PC-9 (cell line): ENCODE data around the gene DPYSL3. TPM values are rescaled to one million over a fixed set of nuclear protein-coding genes. Genes with fewer than 3 reads are reported as not detected.

ENCODE experiments used
- BruUV-seq: library from RNA; stranded (reverse); fragments of 400-500 nt; replicated peaks from 2 replicates; lab custom pipeline; 2021; lab: Mats Ljungman, UMichigan
- CTCF ChIA-PET: fragments of 300-600 bp; sonication (Branson Sonifier 250); formaldehyde crosslinking; loops from one replicate; lab custom pipeline; 2022; ENCODE audit warnings: antibody characterized with exemption; lab: Charles Lee
- POLR2A ChIA-PET: fragments of 300-600 bp; sonication (Branson Sonifier 250); formaldehyde crosslinking; loops from one replicate; lab custom pipeline; 2022; ENCODE audit warnings: antibody characterized with exemption; ENCODE audit not compliant: unreplicated experiment; lab: Charles Lee
- DNase-seq, 2 experiments: peaks; one replicate each; pipeline versions ENCODE4 v3.0.0 to v3.0.0-alpha.2; 2015 to 2022; ENCODE audit warnings: mixed read lengths in 1 of 2
- H2AFZ ChIP-seq: fragments of 200-600 bp; sonication (generic); 2 replicates; pipeline ENCODE4 v1.8.1; 2017; ENCODE audit warnings: antibody characterized with exemption
- H3F3A ChIP-seq: fragments of 200-600 bp; sonication (generic); 2 replicates; pipeline ENCODE4 v1.8.1; 2017; ENCODE audit warnings: antibody characterized with exemption, mild to moderate bottlenecking, low read depth; ENCODE audit not compliant: insufficient read depth
- H3K27ac ChIP-seq: fragments of 200-600 bp; sonication (generic); 2 replicates; pipeline ENCODE4 v1.6.1; 2016; ENCODE audit warnings: mixed run types
- H3K27me3 ChIP-seq: fragments of 200-600 bp; sonication (generic); 2 replicates; pipeline ENCODE4 v1.6.1; 2016; ENCODE audit warnings: low read depth, mixed run types; ENCODE audit not compliant: insufficient read depth
- H3K36me3 ChIP-seq: fragments of 200-600 bp; sonication (generic); 2 replicates; pipeline ENCODE4 v1.6.1; 2016; ENCODE audit warnings: low read depth, mixed run types
- H3K4me1 ChIP-seq: fragments of 200-600 bp; sonication (generic); replicated peaks from 2 replicates; pipeline ENCODE4 v1.6.1; 2016; ENCODE audit warnings: mixed run types; ENCODE audit not compliant: insufficient read depth
- H3K4me2 ChIP-seq: fragments of 200-600 bp; sonication (generic); 2 replicates; pipeline ENCODE4 v1.6.1; 2017; ENCODE audit warnings: mixed run types
- H3K4me3 ChIP-seq: fragments of 200-600 bp; sonication (generic); 2 replicates; pipeline ENCODE4 v1.6.1; 2016; ENCODE audit warnings: mixed run types
- H3K79me2 ChIP-seq: fragments of 200-600 bp; sonication (generic); 2 replicates; pipeline ENCODE4 v1.6.1; 2017; ENCODE audit warnings: low read depth, mixed run types
- H3K9me2 ChIP-seq: fragments of 200-600 bp; sonication (generic); 2 replicates; pipeline ENCODE4 v1.8.1; 2017; ENCODE audit warnings: mild to moderate bottlenecking; ENCODE audit not compliant: insufficient read depth
- H3K9me3 ChIP-seq: fragments of 200-600 bp; sonication (generic); 2 replicates; pipeline ENCODE4 v1.8.1; 2016; ENCODE audit warnings: low read depth; ENCODE audit not compliant: insufficient read depth
- H4K20me1 ChIP-seq: fragments of 200-600 bp; sonication (generic); 2 replicates; pipeline ENCODE4 v1.8.1; 2017; ENCODE audit not compliant: insufficient read depth
- EZH2 ChIP-seq: fragments of 200-600 bp; sonication (generic); IDR thresholded peaks from 2 replicates; pipeline ENCODE4 v1.8.0; 2017; ENCODE audit warnings: antibody characterized with exemption, low read depth
- intact Hi-C: fragments of 100-400 bp; cut with micrococcal nuclease; formaldehyde crosslinking; loops from one replicate; pipeline ENCODE4 v1.10.0; 2022; ENCODE audit not compliant: unreplicated experiment
- total RNA-seq: library from RNA; stranded (reverse); gene quantifications from 2 replicates; pipeline ENCODE4 v1.2.3, GENCODE V29; 2021
- TF ChIP-seq, protein P1 (sequence below): fragments of 200-600 bp; sonication (generic); conservative IDR thresholded peaks from 2 replicates; pipeline ENCODE4 v1.6.1; 2017; ENCODE audit warnings: mixed run types, antibody characterized with exemption, mild to moderate bottlenecking, moderate library complexity

Gene DPYSL3
- total RNA-seq, 1 experiment from 2014 or later: 1.3 TPM

DNA sequence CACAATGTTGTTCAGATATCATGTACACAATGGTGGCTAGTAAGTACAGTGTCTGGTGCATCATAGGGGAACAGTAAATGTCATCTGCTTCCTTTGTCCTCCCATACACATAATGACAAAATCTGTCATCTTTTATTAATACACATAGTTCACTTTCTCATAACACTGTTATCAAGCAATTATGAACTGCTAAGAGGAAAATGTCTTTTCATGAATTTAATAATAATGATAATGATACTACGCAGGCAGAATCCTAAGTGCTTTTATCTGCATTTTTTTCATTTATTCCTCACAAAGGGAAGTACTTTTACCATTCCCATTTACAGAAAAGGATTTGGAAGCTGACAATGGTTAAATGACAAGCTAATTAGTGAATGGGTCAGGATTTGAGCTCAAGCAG lies 35.7 kb downstream of the DPYSL3 start:
- H3K4me2 ChIP-seq: no peak overlapping the region
- no peak overlapping the region for H2AFZ ChIP-seq
- no TSS peak for BruUV-seq
- POLR2A ChIA-PET: no interaction called here
- no peaks in the 10 kb centered on the region for H3K4me1 ChIP-seq
- H3K36me3 ChIP-seq: no peaks in the 10 kb centered on the region
- no peaks in the 10 kb centered on the region; the same call in 1 of the 2 replicates for H4K20me1 ChIP-seq
- no peaks in the 10 kb centered on the region for H3K9me2 ChIP-seq
- no peak for DNase-seq
- no peak overlapping the region for H3K27ac ChIP-seq
- no peak overlapping the region for H3K4me3 ChIP-seq
- no peak for TF ChIP-seq EZH2
- TF ChIP-seq, protein P1, sequence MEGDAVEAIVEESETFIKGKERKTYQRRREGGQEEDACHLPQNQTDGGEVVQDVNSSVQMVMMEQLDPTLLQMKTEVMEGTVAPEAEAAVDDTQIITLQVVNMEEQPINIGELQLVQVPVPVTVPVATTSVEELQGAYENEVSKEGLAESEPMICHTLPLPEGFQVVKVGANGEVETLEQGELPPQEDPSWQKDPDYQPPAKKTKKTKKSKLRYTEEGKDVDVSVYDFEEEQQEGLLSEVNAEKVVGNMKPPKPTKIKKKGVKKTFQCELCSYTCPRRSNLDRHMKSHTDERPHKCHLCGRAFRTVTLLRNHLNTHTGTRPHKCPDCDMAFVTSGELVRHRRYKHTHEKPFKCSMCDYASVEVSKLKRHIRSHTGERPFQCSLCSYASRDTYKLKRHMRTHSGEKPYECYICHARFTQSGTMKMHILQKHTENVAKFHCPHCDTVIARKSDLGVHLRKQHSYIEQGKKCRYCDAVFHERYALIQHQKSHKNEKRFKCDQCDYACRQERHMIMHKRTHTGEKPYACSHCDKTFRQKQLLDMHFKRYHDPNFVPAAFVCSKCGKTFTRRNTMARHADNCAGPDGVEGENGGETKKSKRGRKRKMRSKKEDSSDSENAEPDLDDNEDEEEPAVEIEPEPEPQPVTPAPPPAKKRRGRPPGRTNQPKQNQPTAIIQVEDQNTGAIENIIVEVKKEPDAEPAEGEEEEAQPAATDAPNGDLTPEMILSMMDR: no peak
- no peaks in the 10 kb centered on the region for H3K79me2 ChIP-seq
- peaks cover 17% of the 10 kb centered on the region; the same call in 1 of the 2 replicates for H3K27me3 ChIP-seq
- CTCF ChIA-PET: no interaction called here
- intact Hi-C loops: no loop called here
- no peaks in the 10 kb centered on the region for H3F3A ChIP-seq
- no peaks in the 10 kb centered on the region; the same call in 1 of the 2 replicates for H3K9me3 ChIP-seq

DNA sequence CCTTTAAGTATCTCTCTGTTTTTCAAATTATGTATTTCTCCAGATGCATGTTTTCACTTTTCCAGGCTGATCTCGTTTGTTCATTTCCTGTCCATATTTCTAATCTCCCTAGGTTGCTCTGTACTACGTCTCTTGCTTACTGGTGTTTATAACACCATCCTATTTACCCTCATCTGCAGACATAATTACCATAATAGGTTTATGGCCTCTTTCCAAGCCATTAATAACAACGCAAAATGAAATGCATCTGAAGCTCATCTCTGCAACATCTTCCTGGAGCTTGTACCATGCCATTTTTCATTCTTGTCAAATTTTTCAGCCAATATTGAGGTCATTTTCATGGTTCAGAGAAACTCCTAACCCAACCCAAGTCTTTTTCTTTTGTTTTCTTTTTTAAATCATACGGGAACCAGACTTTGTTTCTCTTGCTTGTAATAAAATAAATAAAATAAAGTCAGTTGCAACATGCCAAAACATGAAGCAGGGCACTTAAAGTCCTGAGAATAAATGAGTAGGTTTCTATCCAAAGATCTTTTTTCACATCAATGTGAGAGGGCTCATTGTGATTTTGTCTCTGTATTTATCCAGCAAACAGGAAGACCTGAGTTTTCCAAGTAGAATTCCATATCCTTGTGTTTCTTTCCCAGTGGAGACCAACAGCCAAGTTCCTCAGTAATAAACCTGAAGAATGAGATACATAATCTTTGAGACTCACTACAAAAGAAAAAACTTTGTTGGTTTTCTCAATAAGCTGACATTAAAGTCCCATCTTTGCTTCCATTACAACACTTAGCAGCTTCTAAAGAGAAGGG lies 37.0 kb downstream of the DPYSL3 start:
- POLR2A ChIA-PET: no interaction called here
- CTCF ChIA-PET: no interaction called here
- H3K36me3 ChIP-seq: no peaks in the 10 kb centered on the region
- H3K9me2 ChIP-seq: no peaks in the 10 kb centered on the region
- no TSS peak for BruUV-seq
- no peak overlapping the region for H2AFZ ChIP-seq
- intact Hi-C loops: no loop called here
- TF ChIP-seq EZH2: no peak
- TF ChIP-seq, protein P1: no peak
- H3K4me1 ChIP-seq: no peaks in the 10 kb centered on the region
- no peaks in the 10 kb centered on the region; the same call in 1 of the 2 replicates for H4K20me1 ChIP-seq
- H3F3A ChIP-seq: no peaks in the 10 kb centered on the region
- DNase-seq: no peak
- no peak overlapping the region for H3K4me2 ChIP-seq
- H3K9me3 ChIP-seq: no peaks in the 10 kb centered on the region; the same call in 1 of the 2 replicates
- H3K27ac ChIP-seq: no peak overlapping the region
- H3K27me3 ChIP-seq: peaks cover 5% of the 10 kb centered on the region; the same call in 1 of the 2 replicates
- H3K4me3 ChIP-seq: no peak overlapping the region
- H3K79me2 ChIP-seq: no peaks in the 10 kb centered on the region

DNA sequence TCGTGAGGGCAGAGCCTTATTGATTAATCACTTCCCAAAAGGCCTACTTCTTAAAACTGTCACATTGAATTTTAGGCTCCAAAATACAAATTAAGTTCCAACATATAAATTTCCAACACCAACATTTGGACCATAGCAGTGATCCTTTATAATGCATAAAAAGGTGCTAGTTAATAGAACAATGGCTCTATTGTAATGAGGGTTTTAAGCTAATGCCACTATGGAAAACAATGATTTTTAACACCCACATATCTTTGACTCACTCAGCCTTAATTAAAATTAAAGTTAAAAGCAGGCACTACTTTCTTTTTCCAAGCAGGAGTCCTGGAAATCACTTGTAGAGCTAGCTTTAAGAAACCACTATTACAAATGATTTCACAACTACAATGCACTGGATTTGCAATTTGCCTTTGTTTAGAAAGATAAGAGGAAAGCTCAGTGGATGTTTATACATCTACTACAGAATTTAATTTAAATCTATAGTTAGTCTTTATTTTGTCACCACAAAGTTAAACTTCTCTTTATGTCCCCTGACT lies 41.8 kb downstream of the DPYSL3 start:
- DNase-seq: no peak
- Histone ChIP-seq H3K4me2 (no peak overlapping the region), H3K9me3 (no peaks in the 10 kb centered on the region), H3K4me1 (no peaks in the 10 kb centered on the region), H2AFZ (no peak overlapping the region), H4K20me1 (no peaks in the 10 kb centered on the region; the same call in 1 of the 2 replicates), H3K9me2 (no peaks in the 10 kb centered on the region), H3K4me3 (no peak overlapping the region), H3K79me2 (no peaks in the 10 kb centered on the region), H3K36me3 (no peaks in the 10 kb centered on the region), H3F3A (no peaks in the 10 kb centered on the region), H3K27me3 (no peaks in the 10 kb centered on the region), H3K27ac (no peak overlapping the region)
- TF ChIP-seq, protein P1: no peak
- TF ChIP-seq EZH2: no peak
- POLR2A ChIA-PET: no interaction called here
- CTCF ChIA-PET: interaction anchor here (0.6 kb wide), 1 partner anchor 513 kb away, joined by 3 read pairs; no protein-coding TSS in a partner anchor
- BruUV-seq: no TSS peak
- intact Hi-C loops: no loop called here
